Measurements from ENCODE around the gene ADAT2. TPM values are rescaled to one million over a fixed set of nuclear protein-coding genes. Genes with fewer than 3 reads are reported as not detected.
A peak's percentile ranks its signal among the peaks of the same experiment; 100 is the strongest.

Gene ADAT2
- total and polyA plus RNA-seq, 10 of the 15 experiments (the other 5 are each of a cell fraction or from before 2014, with no cell fraction given), result 7.8 to 38.6 (median 17.3) TPM

GRCh38 chr6:143478479-143479062, 28.1 kb upstream of the ADAT2 start (continued):
- TF ChIP-seq USF2 (IDR thresholded peaks at IDR 0.05; ENCODE audit: borderline replicate concordance, low read depth, low read length) (no peak), ATF7 (IDR thresholded peaks at IDR 0.05; ENCODE audit: low read depth) (no peak), MTA2 (IDR thresholded peaks at IDR 0.05; ENCODE audit: low read depth) (peak; percentile 34; the same call in 1 of the 2 replicates), TCF12 (IDR thresholded peaks at IDR 0.05; ENCODE audit: low read depth, low read length) (no peak), JUNB (IDR thresholded peaks at IDR 0.05) (0 out of 2 replicates have a peak, but pooled peaks have one; percentile 19), NR2F1 (conservative IDR thresholded peaks at IDR 0.05) (no peak), ZNF622 (IDR thresholded peaks at IDR 0.05) (no peak), E2F8 (IDR thresholded peaks at IDR 0.05; ENCODE audit: low read depth, partially characterized antibody) (no peak), SREBF2 (IDR thresholded peaks at IDR 0.05; ENCODE audit: low read length) (no peak), TCF7 (IDR thresholded peaks at IDR 0.05; ENCODE audit: borderline replicate concordance) (no peak), NRF1 (conservative IDR thresholded peaks at IDR 0.05; ENCODE audit: low read depth, low read length) (no peak), ELK1 (IDR thresholded peaks at IDR 0.05; ENCODE audit: low read depth, low read length) (no peak)

All from GM12878 (cell line).